ENCODE measurements around the gene INKA2.

- TF ChIP-seq POLR2A (IDR thresholded peaks at IDR 0.05): no peak
- TF ChIP-seq, protein P1, sequence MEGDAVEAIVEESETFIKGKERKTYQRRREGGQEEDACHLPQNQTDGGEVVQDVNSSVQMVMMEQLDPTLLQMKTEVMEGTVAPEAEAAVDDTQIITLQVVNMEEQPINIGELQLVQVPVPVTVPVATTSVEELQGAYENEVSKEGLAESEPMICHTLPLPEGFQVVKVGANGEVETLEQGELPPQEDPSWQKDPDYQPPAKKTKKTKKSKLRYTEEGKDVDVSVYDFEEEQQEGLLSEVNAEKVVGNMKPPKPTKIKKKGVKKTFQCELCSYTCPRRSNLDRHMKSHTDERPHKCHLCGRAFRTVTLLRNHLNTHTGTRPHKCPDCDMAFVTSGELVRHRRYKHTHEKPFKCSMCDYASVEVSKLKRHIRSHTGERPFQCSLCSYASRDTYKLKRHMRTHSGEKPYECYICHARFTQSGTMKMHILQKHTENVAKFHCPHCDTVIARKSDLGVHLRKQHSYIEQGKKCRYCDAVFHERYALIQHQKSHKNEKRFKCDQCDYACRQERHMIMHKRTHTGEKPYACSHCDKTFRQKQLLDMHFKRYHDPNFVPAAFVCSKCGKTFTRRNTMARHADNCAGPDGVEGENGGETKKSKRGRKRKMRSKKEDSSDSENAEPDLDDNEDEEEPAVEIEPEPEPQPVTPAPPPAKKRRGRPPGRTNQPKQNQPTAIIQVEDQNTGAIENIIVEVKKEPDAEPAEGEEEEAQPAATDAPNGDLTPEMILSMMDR (IDR thresholded peaks at IDR 0.05): no peak
These were observed 4.8 kb downstream of the INKA2 start for GRCh38 chr1:111734426-111734825.
